GM12864 (cell line): ENCODE results near the gene KRTAP10-7.

ENCODE experiments used
- DNase-seq: peaks from one replicate; pipeline ENCODE4 v3.0.0-alpha.2; 2011; ENCODE audit warnings: low read depth
- H3K4me3 ChIP-seq: 2 replicates; pipeline ENCODE4 v1.5.1; 2011; ENCODE audit warnings: mild to moderate bottlenecking, low read depth, low read length, control low read depth
- CTCF ChIP-seq: IDR thresholded peaks from 2 replicates; pipeline ENCODE4 v1.5.1; 2011; ENCODE audit warnings: low read depth, mild to moderate bottlenecking, moderate library complexity, low read length, control low read depth, inconsistent platforms; ENCODE audit errors: missing control alignments

KRTAP10-7 gene

GRCh38 chr21:44614961-44615391 lies 14.6 kb downstream of the KRTAP10-7 start:
- H3K4me3 ChIP-seq = no peak overlapping the region
- DNase-seq = no peak
- no peak for TF ChIP-seq CTCF

GRCh38 chr21:44615466-44615865 lies 15.1 kb downstream of the KRTAP10-7 start:
- H3K4me3 ChIP-seq = no peak overlapping the region
- TF ChIP-seq CTCF = no peak

GRCh38 chr21:44615911-44616590 lies 15.7 kb downstream of the KRTAP10-7 start:
- no peak overlapping the region for H3K4me3 ChIP-seq
- DNase-seq = no peak
- TF ChIP-seq CTCF = no peak

More at GRCh38 chr21:44615466-44615865, 15.1 kb downstream of the KRTAP10-7 start:
- no peak for DNase-seq

GRCh38 chr21:44616591-44616926 lies 16.2 kb downstream of the KRTAP10-7 start:
- H3K4me3 ChIP-seq = no peak overlapping the region
- no peak for TF ChIP-seq CTCF

GRCh38 chr21:44617071-44617501 lies 16.7 kb downstream of the KRTAP10-7 start:
- TF ChIP-seq CTCF = no peak
- H3K4me3 ChIP-seq = no peak overlapping the region
- DNase-seq = no peak

More at GRCh38 chr21:44616591-44616926, 16.2 kb downstream of the KRTAP10-7 start:
- DNase-seq = no peak

- DNase-seq = no peak
- peak; percentile 37 for TF ChIP-seq CTCF
- H3K4me3 ChIP-seq = no peak overlapping the region
Observed at GRCh38 chr21:44618504-44618903, 18.1 kb downstream of the KRTAP10-7 start.

GRCh38 chr21:44618909-44619308 lies 18.5 kb downstream of the KRTAP10-7 start:
- H3K4me3 ChIP-seq = no peak overlapping the region
- DNase-seq = no peak
- TF ChIP-seq CTCF = no peak
